Liver (tissue), 9 donors: ENCODE results near the gene TINAGL1. TPM values are rescaled to one million over a fixed set of nuclear protein-coding genes. Genes with fewer than 3 reads are reported as not detected.

Experiments
- DNase-seq: peaks from one replicate; pipeline ENCODE4 v3.0.0-alpha.2; 2017; ENCODE audit warnings: low spot score
- H3K27ac ChIP-seq, 2 donors: one replicate each; pipeline ENCODE4 v1.7.0; 2013; ENCODE audit warnings: inconsistent platforms in 2 of 2, low read length in 2 of 2, control low read depth in 1 of 2, low read depth in 1 of 2, mild to moderate bottlenecking in 1 of 2
- H3K27me3 ChIP-seq, 4 donors: one replicate each; pipeline versions ENCODE4 v1.6.1 to v1.7.0; 2013; ENCODE audit warnings: low read length in 3 of 4, inconsistent platforms in 1 of 4, mild to moderate bottlenecking in 1 of 4, moderate library complexity in 1 of 4; ENCODE audit not compliant: control insufficient read depth in 4 of 4, insufficient read depth in 4 of 4
- H3K36me3 ChIP-seq, 4 donors: one replicate each; pipeline versions ENCODE4 v1.6.1 to v1.7.0; 2013; ENCODE audit warnings: low read length in 3 of 4, mild to moderate bottlenecking in 3 of 4, low read depth in 1 of 4, moderate library complexity in 1 of 4; ENCODE audit not compliant: control insufficient read depth in 4 of 4, insufficient read depth in 3 of 4
- H3K4me1 ChIP-seq, 4 donors: one replicate each; pipeline versions ENCODE4 v1.6.1 to v1.7.0; 2013; ENCODE audit warnings: low read length in 3 of 4, mild to moderate bottlenecking in 3 of 4, moderate library complexity in 1 of 4; ENCODE audit not compliant: control insufficient read depth in 4 of 4, insufficient read depth in 4 of 4
- H3K4me3 ChIP-seq, 3 donors: one replicate each; pipeline versions ENCODE4 v1.6.1 to v1.7.0; 2013; ENCODE audit warnings: low read length in 3 of 3, control low read depth in 1 of 3, low read depth in 1 of 3, mild to moderate bottlenecking in 1 of 3
- H3K9ac ChIP-seq, 2 donors: one replicate each; pipeline ENCODE4 v1.7.0; 2013; ENCODE audit warnings: low read length in 2 of 2, mild to moderate bottlenecking in 2 of 2, moderate library complexity in 2 of 2, control low read depth in 1 of 2, low read depth in 1 of 2
- H3K9me3 ChIP-seq, 4 donors: one replicate each; pipeline versions ENCODE4 v1.6.1 to v1.7.0; 2013; ENCODE audit warnings: low read length in 3 of 4; ENCODE audit not compliant: control insufficient read depth in 4 of 4
- EGR1 ChIP-seq, 2 donors: IDR thresholded peaks; 2 replicates each; pipeline ENCODE4 v1.6.1; 2016 to 2018; ENCODE audit warnings: antibody characterized with exemption in 2 of 2, low read depth in 2 of 2
- FOXA1 ChIP-seq: IDR thresholded peaks from 2 replicates; pipeline ENCODE4 v1.6.1; 2016; ENCODE audit warnings: antibody characterized with exemption
- FOXA2 ChIP-seq: IDR thresholded peaks from 2 replicates; pipeline ENCODE4 v1.6.1; 2016; ENCODE audit warnings: antibody characterized with exemption
- GABPA ChIP-seq, 2 donors: IDR thresholded peaks in 1 of 2; conservative IDR thresholded peaks in 1 of 2; 2 replicates each; pipeline ENCODE4 v1.6.1; 2016; ENCODE audit warnings: antibody characterized with exemption in 2 of 2, mild to moderate bottlenecking in 1 of 2, moderate library complexity in 1 of 2
- HNF4G ChIP-seq: IDR thresholded peaks from 2 replicates; pipeline ENCODE4 v1.6.1; 2016; ENCODE audit warnings: antibody characterized with exemption
- JUND ChIP-seq, 2 donors: IDR thresholded peaks; 2 replicates each; pipeline ENCODE4 v1.6.1; 2016; ENCODE audit warnings: antibody characterized with exemption in 2 of 2
- NR2F2 ChIP-seq: IDR thresholded peaks from 2 replicates; pipeline ENCODE4 v1.6.1; 2016; ENCODE audit warnings: antibody characterized with exemption
- SP1 ChIP-seq: IDR thresholded peaks from 2 replicates; pipeline ENCODE4 v1.6.1; 2018; ENCODE audit warnings: antibody characterized with exemption, mild to moderate bottlenecking
- TAF1 ChIP-seq: conservative IDR thresholded peaks from 2 replicates; pipeline ENCODE4 v1.6.1; 2016; ENCODE audit warnings: antibody characterized with exemption, mild to moderate bottlenecking
- WGBS: extraction: QIAGEN DNeasy Blood & Tissue Kit; methylation state at CpG from one replicate; pipeline ENCODE4 v1.1.7; 2013; 5-methylcytosine and 5-hydroxymethylcytosine counted together
- polyA plus RNA-seq, 2 donors: library from polyadenylated mRNA; stranded (reverse) in 1 of 2; unstranded in 1 of 2; fragments of 200-250 nt in 1 of 2; fragments of >200 nt in 1 of 2; fragmentation: Nextera tagmentation in 1 of 2; extraction: Ambion mirVana in 1 of 2; gene quantifications; one replicate each; pipeline versions ENCODE4 v1.2.1 to v1.2.3, GENCODE V29; 2013 to 2015
- total RNA-seq, 2 donors: library from RNA; depleted of rRNA; stranded (reverse); fragments of >200 nt; gene quantifications; one replicate each; pipeline ENCODE4 v1.2.3, GENCODE V29; 2014
- TF ChIP-seq, protein P1 (sequence below): fragments of 150-350 bp; IDR thresholded peaks from 2 replicates; pipeline ENCODE4 v1.5.1; 2017; ENCODE audit warnings: improper control_type of control experiment, low read depth, low read length; ENCODE audit not compliant: missing input control
- TF ChIP-seq, protein P2 (sequence below): IDR thresholded peaks from 2 replicates; pipeline ENCODE4 v1.6.1; 2016; ENCODE audit warnings: antibody characterized with exemption
- TF ChIP-seq, protein P3 (sequence below): IDR thresholded peaks from 2 replicates; pipeline ENCODE4 v1.6.1; 2016; ENCODE audit warnings: antibody characterized with exemption, mild to moderate bottlenecking
- donor health status: healthy.
- donor health status: healthy.
- donor health status: healthy.
- donor health status: healthy.
- donor health status: healthy.

TINAGL1 gene
- total and polyA plus RNA-seq, 4 donors, result 8.7 to 52.9 (median 25.6) TPM

DNA sequence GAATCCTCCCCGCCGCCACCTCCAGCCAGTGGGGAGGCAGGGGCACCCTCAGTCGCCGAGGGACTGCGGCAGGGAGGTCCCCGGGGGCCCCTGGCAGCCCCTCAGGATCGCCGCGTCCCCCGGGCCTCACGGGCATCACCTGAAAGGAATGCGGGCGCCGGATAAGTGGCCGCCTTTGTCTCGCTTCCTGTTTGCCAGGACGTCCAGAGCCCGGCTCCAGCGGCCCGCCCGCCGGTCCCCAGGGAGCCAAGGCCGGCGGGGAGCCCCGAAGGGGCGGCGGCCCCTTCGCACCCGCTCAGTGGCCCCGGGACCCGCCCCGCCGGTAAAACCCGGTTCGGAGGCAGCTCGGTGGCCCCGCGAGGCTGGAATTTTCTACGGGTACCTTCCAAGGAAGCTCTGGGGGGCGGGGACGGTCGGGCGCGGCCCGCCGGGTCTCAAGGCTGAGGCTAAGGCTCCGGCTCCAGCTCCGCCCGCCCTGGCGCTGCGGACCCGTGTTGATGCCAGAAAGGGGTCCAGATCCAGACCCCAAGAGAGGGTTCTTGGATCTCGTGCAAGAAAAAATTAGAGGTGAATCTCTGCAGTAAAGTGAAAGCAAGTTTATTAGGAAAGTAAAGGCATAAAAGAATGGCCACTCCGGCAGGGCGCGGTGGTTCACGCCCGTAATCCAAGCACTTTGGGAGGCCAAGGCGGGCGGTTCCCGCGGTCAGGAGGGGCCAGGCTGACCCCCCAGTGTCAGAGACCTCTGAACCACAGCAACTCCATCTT lies 12.6 kb downstream of the TINAGL1 start:
- Histone ChIP-seq H3K9me3 (no peaks in the 10 kb centered on the region), H3K4me3 (peak overlapping the region in 2 of 3 donors; percentile 29 to 43), H3K27me3 (no peaks in the 10 kb centered on the region), H3K36me3 (no peaks in the 10 kb centered on the region), H3K27ac (peak overlapping the region; percentile 37 to 51), H3K4me1 (peaks cover 0 to 26% (median 12%) of the 10 kb centered on the region in 4 donors), H3K9ac (no peak overlapping the region)
- 19% methylated on average over 62 of the region's 62 CpGs for WGBS
- TF ChIP-seq, protein P1, sequence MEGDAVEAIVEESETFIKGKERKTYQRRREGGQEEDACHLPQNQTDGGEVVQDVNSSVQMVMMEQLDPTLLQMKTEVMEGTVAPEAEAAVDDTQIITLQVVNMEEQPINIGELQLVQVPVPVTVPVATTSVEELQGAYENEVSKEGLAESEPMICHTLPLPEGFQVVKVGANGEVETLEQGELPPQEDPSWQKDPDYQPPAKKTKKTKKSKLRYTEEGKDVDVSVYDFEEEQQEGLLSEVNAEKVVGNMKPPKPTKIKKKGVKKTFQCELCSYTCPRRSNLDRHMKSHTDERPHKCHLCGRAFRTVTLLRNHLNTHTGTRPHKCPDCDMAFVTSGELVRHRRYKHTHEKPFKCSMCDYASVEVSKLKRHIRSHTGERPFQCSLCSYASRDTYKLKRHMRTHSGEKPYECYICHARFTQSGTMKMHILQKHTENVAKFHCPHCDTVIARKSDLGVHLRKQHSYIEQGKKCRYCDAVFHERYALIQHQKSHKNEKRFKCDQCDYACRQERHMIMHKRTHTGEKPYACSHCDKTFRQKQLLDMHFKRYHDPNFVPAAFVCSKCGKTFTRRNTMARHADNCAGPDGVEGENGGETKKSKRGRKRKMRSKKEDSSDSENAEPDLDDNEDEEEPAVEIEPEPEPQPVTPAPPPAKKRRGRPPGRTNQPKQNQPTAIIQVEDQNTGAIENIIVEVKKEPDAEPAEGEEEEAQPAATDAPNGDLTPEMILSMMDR, result no peak
- no peak for TF ChIP-seq NR2F2
- no peak for TF ChIP-seq SP1
- TF ChIP-seq FOXA1, result no peak
- TF ChIP-seq JUND (IDR thresholded peaks at IDR 0.05), result no peak
- TF ChIP-seq GABPA (IDR thresholded peaks at IDR 0.05 in 1 of 2, conservative IDR thresholded peaks at IDR 0.05 in 1 of 2), result no peak
- no peak for TF ChIP-seq FOXA2
- no peak for TF ChIP-seq HNF4G
- no peak for TF ChIP-seq TAF1
- TF ChIP-seq EGR1 (IDR thresholded peaks at IDR 0.05; ENCODE audit: low read depth in 2 of 2), result no peak
- DNase-seq, result no peak

DNA sequence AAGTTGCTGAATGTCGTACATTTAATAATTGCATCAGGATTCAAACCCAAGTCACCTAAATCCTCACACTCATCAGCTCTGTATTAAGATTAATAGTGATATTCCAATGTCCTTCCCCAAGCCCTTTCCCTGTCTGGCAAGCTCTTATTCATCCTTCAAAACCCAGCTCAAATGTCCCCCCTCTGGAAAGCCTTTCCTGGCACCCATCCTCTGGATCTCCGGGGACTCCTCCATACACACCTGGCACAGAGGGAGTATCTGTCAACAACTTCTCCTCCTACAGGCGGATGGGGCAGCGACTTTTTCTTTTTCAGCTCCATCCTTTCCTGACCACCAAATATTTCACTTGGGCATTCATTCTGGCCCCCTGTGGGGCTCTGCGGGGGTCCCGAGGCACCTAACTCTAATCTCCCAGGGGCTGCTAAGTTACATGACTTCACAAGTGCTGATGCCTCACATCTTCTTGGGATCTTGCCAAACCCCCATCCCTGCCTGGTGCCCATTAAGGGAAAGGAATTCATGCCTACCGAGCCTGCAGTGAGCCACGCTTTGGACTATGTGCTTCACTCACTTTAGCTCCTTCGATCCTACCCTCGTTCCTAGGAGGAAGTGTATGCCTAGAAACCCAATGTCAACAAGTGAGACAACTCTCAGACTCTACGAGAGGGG lies 15.2 kb downstream of the TINAGL1 start:
- WGBS, result 73% methylated on average over 11 of the region's 11 CpGs
- H3K4me1 ChIP-seq, result peaks cover 0 to 13% (median 9%) of the 10 kb centered on the region in 4 donors
- H3K9ac ChIP-seq, result no peak overlapping the region
- no peaks in the 10 kb centered on the region for H3K9me3 ChIP-seq
- H3K27ac ChIP-seq, result no peak overlapping the region
- no peak for DNase-seq
- no peak overlapping the region for H3K4me3 ChIP-seq
- H3K36me3 ChIP-seq, result no peaks in the 10 kb centered on the region
- no peaks in the 10 kb centered on the region for H3K27me3 ChIP-seq
- TF ChIP-seq, protein P2, sequence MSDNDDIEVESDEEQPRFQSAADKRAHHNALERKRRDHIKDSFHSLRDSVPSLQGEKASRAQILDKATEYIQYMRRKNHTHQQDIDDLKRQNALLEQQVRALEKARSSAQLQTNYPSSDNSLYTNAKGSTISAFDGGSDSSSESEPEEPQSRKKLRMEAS, result no peak
- TF ChIP-seq, protein P3, sequence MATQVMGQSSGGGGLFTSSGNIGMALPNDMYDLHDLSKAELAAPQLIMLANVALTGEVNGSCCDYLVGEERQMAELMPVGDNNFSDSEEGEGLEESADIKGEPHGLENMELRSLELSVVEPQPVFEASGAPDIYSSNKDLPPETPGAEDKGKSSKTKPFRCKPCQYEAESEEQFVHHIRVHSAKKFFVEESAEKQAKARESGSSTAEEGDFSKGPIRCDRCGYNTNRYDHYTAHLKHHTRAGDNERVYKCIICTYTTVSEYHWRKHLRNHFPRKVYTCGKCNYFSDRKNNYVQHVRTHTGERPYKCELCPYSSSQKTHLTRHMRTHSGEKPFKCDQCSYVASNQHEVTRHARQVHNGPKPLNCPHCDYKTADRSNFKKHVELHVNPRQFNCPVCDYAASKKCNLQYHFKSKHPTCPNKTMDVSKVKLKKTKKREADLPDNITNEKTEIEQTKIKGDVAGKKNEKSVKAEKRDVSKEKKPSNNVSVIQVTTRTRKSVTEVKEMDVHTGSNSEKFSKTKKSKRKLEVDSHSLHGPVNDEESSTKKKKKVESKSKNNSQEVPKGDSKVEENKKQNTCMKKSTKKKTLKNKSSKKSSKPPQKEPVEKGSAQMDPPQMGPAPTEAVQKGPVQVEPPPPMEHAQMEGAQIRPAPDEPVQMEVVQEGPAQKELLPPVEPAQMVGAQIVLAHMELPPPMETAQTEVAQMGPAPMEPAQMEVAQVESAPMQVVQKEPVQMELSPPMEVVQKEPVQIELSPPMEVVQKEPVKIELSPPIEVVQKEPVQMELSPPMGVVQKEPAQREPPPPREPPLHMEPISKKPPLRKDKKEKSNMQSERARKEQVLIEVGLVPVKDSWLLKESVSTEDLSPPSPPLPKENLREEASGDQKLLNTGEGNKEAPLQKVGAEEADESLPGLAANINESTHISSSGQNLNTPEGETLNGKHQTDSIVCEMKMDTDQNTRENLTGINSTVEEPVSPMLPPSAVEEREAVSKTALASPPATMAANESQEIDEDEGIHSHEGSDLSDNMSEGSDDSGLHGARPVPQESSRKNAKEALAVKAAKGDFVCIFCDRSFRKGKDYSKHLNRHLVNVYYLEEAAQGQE, result no peak
- TF ChIP-seq FOXA1 (no peak), TAF1 (no peak), GABPA (IDR thresholded peaks at IDR 0.05 in 1 of 2, conservative IDR thresholded peaks at IDR 0.05 in 1 of 2) (no peak), SP1 (no peak)
